GM18502 (cell line): ENCODE data around the gene MED27.

Source experiments
- ATAC-seq: cut with Tn5 transposase; IDR thresholded peaks from one replicate; pipeline ENCODE4 v1.9.1; 2021; ENCODE audit warnings: mild to moderate bottlenecking; ENCODE audit not compliant: unreplicated experiment, poor library complexity

Gene MED27

DNA sequence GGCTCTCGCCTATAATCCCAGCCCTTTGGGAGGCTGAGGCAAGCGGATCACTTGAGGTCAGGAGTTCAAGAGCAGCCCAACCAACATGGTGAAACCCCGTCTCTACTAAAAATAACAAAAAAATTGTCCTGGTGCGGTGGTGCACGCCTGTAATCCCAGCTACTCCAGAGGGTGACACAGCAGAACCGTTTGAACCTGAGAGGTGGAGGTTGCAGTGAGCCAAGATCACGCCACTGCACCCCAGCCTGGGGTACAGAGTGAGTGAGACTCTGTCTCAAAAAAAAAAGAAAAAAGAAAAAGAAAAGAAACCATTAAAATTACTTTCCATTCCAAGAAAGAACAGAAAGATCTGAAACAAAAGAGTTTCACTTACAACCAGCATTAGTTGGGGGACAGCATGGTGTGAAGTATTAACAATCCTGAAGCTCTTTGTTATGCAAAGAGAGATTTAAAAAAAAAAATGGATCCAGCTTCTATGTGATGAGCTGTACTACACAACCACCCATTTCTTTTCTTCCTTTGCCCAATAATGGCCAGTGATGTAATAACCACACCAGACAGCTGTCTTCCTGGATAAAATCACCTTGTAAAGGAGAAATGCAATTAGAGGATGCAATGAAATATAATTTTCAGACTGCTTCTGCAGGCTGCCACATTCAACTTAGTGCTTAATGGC, 76.9 kb downstream of the MED27 start:
- no peak for ATAC-seq

- no peak for ATAC-seq
These were observed 78.1 kb downstream of the MED27 start for GRCh38 chr9:132001567-132001966.

DNA sequence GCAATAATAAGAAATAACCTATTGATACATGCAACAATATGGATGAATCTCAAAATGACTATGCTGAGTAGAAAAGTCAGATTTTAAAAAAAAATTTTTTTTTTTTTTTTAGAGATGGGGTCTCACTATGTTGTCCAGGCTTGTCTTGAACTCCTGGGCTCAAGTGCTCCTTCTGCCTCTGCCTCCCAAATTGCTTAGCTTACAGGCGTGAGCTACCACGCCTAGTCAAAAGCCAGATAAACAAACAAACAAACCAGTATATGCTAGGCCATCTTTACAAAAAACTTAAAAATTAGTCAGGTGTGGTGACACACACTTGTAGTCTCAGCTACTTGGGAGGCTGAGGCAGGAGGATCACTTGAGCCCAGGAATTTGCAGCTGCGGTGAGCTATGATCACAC, 79.0 kb downstream of the MED27 start:
- ATAC-seq = no peak

DNA sequence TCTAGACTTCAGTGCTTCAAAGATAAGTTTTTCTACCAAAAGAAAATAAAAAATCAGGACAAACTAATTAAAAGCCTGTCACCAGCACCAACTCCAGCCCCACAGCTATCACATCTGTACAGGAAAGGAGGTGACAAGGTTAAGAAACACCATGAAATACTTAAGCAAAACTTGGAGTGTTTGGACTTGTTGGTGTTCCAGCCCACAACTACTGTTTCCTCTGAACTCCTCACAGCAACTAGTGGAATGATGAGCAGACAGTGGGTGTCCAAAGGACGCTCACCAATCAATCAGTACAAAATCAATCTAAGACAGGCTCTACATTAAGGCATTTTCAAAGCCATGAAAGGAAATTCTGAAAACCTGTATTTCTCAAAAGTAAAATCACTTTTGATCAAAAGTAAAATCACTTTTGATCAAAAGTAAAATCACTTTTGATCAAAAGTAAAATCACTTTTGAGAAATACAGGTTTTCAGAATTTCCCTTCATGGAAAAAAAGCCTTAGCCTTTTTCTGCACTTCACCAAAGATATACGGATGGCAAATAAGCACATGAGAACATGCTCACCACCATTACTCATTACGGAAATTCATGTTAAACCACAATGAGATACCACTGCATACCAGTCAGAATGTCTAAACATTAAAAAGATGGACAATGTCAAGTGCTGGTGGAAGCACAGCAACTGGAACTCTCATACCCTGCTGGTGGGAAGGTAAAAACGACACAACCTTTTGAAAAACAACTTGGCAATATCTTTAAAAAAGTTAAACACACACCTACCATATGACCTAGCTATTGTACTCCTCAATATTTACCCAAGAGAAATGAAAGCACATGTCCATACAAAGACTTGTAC, 79.7 kb downstream of the MED27 start:
- ATAC-seq = no peak

GRCh38 chr9:131997779-131998178, 81.9 kb downstream of the MED27 start:
- ATAC-seq = no peak

- ATAC-seq = no peak
These were observed 82.6 kb downstream of the MED27 start for GRCh38 chr9:131997076-131997475.

DNA sequence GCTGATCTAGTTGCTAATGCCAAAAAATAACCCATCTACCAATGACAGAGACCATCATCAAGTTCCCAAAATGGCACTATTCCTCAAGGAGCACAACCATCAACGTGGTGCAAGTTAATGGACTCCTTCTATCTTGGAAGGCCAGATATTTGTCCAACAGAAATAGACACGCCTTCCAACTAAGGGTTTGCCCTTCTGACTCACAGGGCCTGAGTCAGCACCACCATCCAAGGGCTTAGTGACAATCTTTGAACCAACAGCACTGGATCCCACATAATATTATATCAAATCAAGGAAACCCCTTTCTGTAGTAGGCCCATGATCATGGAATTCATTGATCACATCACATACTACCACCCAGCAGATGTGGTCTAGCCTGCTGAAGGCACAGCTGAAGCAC, 84.3 kb downstream of the MED27 start:
- no peak for ATAC-seq

- no peak for ATAC-seq
These were observed 85.1 kb downstream of the MED27 start for GRCh38 chr9:131994364-131995125.

DNA sequence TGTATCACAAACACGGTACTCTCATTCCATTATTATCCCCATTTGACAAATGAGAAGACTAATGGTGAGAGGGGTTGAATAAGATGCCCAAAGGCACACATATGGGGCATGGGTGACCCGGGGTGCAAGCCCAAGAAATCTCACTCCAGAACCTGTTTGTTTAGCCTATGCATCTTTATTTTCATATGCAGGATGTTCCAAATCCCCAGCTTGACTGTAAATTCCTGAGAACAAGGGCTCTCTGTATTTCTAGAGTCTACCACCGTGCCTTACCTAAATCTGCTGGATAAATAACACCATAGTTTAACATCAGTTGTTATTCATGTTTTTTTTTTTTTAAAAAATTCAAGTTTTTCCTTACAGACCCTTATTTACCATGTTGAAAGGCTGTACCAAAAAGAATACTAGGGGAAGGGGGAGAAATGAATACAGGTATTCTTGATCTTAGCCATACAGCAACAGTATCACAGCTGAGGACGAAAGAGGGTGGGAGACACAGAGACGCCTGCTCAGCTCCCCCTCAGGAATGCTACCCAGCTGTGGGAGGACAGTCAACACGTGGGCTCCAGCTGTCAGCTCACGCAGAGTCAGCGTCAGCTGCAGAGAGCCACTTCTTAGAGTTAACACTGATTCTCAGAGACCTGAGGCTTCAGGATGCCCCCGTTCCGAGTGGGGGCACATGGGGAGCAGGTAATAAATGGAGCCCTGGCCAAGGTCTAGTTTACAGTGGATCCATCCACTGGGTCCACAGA, 86.6 kb downstream of the MED27 start:
- ATAC-seq = no peak

DNA sequence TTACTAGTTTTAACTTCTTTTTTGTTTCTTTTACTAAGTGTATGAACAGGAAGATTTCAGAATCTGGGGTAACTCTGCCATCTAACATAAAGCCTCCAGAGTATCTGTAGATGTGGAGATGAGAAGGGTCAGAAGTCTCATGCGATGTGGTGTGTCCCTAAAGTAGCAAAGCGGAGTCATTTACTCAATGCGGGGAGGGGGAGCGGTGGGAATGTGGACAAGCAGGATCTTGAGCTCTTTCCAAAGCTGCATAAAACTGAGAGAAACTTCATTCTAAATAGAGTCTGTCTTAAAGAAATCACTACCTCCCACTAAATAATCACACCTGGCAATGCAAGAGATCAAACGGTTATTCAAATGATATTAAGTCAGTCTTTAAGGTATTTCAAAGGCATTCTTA, 92.4 kb downstream of the MED27 start:
- no peak for ATAC-seq

DNA sequence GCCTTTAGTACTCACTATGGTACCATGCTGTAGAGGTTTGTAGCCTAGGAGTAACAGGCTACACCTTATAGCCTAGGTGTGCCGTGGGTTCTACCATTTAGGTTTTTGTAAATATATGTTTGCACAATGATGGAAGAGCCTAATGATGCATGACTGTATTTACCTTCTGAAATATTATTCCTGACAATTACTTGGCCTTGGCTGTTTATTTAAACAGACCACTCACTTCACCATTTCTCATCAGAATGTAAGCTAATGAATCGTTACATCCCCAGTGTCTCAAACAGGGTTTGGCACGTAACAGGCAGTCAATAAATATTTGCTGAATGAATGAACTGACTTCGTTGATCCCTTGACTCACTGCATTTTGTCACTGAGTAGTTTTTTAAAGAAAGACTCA, 93.1 kb downstream of the MED27 start:
- ATAC-seq = no peak

DNA sequence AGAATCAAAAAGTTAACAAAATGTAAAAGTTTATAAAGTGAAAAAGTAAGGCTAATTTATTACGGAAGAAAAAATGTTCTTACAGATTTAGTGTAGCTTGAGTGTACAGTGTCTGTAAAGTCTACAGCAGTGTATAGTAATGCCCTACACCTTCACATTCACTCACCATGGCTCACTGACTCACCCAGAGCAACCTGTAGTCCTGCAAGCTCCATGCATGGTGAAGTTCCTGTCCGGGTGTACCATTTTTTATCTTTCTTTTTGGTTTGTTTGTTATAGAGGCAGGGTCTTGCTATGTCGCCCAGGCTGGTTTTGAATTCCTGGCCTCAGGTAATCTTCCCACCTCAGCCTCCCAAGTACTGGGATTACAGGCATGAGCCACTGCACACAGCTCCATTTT, 93.6 kb downstream of the MED27 start:
- ATAC-seq = no peak

- no peak for ATAC-seq
These were observed 95.1 kb downstream of the MED27 start for GRCh38 chr9:131984564-131984963.

GRCh38 chr9:131982671-131983239, 96.9 kb downstream of the MED27 start:
- ATAC-seq = no peak

DNA sequence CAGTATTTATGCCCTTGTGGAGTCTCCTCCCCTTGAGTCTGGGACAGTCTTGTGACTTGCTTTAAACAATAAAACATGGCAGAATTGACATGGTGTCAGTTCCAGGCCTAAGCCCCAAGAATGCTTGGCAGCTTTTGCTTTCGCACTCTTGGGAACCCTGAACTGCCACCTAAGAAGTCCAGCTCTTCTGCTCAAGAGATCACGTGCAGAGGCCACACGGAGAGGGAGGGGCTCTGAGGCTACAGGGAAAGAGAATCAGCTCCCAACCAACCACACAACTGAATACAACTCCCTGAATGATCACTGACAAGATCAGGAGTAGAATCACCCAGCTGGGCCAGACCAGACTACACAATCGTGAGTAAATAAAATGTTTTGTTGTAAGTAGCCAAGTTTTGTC, 97.6 kb downstream of the MED27 start:
- no peak for ATAC-seq

GRCh38 chr9:131981116-131981776, 98.4 kb downstream of the MED27 start:
- no peak for ATAC-seq

DNA sequence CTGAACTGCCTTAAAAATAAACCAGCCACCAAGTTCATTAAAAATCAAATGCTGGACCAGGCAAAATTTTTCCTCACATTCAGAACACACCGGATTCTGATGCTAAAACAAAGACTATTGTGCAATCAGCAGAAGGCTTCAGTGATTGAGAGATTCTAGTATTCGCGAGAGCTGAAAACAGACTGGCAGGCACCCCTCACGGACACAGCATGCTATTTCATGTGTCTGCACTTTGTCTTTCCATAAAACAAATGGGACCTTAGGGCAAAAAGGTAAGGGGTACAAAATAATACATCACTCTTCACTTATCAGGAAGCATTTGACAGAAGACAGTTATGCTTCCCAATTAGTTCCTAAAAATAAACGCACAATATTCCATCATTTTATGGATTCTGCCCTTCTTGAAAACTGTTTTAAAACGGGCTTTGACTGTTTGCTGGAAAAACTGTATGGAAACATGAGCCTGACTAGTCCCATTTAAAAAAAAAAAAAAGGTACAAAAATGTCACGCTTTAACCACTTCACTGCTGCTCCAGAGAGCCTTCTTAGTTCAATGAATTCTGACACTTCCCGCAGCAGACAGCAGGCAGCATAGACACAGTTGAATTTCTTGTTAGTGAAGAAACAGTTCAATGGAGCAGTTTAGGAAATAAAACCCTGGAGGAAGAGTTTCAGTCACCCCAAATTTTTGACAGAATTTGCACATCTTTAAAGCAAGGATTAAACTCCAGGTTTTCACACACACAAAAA, 99.2 kb downstream of the MED27 start:
- ATAC-seq = no peak

DNA sequence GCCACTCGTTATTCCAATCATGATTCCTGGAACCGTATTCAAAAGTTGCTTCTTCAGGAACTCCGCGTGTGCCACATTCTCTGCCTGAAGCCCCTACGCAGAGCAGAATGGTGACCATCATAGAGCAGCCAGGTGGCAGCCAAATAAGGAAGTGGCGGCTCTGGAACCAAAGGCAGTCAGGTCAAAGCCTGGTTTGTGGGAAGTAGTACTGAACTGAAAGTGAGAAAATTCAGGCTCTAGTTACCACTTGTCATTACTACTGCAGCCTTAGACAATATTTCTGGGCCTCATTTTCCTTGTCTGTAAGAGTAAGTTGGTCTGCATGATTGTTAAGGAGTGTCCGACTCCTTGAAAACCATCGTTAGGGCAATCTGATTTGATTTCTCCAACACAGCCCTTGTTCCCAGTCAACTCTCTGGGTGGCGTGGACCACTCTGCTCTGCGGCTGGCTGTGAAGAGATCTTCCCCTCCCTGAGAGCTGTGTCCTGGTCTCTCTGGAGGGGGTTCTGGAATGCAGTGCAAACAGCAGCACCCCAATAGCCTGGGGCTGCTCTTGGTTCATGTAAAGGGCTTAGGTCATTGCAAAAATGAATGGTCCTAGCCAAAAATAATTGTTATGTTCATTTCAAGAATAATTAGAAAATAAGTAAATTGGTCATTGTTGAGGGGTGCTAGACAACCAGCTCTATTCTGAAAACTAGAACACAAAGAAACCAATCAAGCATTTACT, 102.4 kb downstream of the MED27 start:
- no peak for ATAC-seq
